Subcutaneous adipose tissue (tissue), 4 donors: Measurements from ENCODE around the gene FPR3. TPM values are rescaled to one million over a fixed set of nuclear protein-coding genes. Genes with fewer than 3 reads are reported as not detected.

Source experiments
- total RNA-seq, 4 donors: library from RNA; depleted of rRNA; stranded (reverse); fragments of >200 nt; gene quantifications; one replicate each; pipeline ENCODE4 v1.1.0, GENCODE V29; 2016
- TF ChIP-seq, protein P1 (sequence below): fragments of 450-650 bp; IDR thresholded peaks from one replicate; pipeline ENCODE4 v1.5.1; 2016; ENCODE audit warnings: low read depth, mild to moderate bottlenecking, control low read depth, antibody characterized with exemption, moderate library complexity

FPR3 gene
- total RNA-seq, 4 donors from 2014 or later: 3.2 to 112 (median 27.3) TPM

DNA sequence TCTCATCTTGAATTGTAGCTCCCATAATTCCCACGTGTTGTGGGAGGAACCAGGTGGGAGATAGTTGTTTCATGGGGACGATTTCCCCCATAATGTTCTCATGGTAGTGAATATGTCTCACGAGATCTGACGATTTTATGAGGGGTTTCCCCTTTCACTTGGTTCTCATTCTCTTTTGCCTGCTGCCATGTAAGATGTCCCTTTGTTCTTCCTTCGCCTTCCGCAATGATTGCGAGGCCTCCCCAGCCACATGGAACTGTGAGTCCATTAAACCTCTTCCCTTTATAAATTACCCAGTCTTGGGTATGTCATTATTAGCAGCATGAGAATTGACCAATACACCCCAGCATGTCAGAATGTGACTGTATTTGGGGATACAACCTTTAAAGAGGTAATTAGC, 39.4 kb upstream of the FPR3 start:
- TF ChIP-seq, protein P1, sequence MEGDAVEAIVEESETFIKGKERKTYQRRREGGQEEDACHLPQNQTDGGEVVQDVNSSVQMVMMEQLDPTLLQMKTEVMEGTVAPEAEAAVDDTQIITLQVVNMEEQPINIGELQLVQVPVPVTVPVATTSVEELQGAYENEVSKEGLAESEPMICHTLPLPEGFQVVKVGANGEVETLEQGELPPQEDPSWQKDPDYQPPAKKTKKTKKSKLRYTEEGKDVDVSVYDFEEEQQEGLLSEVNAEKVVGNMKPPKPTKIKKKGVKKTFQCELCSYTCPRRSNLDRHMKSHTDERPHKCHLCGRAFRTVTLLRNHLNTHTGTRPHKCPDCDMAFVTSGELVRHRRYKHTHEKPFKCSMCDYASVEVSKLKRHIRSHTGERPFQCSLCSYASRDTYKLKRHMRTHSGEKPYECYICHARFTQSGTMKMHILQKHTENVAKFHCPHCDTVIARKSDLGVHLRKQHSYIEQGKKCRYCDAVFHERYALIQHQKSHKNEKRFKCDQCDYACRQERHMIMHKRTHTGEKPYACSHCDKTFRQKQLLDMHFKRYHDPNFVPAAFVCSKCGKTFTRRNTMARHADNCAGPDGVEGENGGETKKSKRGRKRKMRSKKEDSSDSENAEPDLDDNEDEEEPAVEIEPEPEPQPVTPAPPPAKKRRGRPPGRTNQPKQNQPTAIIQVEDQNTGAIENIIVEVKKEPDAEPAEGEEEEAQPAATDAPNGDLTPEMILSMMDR: no peak

DNA sequence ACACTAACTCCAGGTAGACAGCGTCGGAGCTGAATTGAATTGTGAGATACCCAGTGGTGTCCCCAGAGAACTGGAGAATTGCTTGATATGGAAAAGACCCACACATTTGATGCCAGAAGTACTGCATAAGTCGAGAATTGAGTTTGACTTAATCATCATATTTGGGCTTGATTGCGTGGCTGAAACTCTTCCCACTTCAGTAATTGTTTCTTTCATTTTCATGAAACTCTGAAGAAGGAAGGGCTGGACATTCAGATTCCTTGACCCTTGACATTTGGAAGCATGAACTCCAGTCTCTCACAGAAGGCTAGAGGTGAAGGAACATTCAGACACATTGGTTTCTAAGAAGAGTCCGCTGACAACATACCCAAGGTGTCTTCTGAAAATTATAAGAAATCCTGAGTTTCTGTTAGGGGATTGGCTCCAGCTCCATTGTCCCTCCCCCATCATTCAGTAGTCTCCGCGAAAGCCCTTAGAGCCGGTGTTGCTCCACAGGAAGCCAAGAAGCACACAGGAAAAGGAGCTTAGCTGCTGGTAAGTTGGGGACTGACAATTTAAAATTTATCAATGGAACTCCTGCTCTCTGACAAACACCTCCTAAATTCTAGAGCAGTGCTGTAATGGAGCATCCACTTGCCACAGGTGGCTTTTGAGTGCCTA, 34.1 kb upstream of the FPR3 start, which contains the start of gene FPR2:
Gene FPR2, plus strand, starts transcription at position 484 of the 660 bp plus-strand sequence. CDS start 7,479 bp downstream, outside the sequence.
- TF ChIP-seq, protein P1: no peak

- TF ChIP-seq, protein P1: no peak
Measured at GRCh38 chr19:51761696-51762095, 33.3 kb upstream of the FPR3 start.

- TF ChIP-seq, protein P1: no peak
Measured at GRCh38 chr19:51765086-51765485, 29.9 kb upstream of the FPR3 start.

DNA sequence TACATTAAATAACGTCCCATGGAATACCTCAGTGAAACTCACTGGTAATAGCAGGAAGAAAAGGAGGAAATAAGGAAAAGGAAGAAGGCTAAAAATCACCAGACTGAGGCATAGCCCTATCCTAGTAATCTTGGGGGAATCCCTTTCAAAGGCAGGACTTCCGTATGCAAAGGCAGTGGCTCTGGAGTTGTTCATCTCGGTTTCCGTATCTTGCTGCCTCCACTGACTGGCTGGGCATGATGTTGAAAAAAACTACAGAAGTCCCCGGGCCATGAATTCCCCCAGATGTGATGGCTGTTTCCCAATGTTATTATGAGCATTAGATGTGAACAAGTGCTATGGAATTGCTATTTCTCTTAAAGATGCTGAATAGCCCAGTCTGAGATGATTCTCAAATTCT, 28.5 kb upstream of the FPR3 start:
- TF ChIP-seq, protein P1: no peak

DNA sequence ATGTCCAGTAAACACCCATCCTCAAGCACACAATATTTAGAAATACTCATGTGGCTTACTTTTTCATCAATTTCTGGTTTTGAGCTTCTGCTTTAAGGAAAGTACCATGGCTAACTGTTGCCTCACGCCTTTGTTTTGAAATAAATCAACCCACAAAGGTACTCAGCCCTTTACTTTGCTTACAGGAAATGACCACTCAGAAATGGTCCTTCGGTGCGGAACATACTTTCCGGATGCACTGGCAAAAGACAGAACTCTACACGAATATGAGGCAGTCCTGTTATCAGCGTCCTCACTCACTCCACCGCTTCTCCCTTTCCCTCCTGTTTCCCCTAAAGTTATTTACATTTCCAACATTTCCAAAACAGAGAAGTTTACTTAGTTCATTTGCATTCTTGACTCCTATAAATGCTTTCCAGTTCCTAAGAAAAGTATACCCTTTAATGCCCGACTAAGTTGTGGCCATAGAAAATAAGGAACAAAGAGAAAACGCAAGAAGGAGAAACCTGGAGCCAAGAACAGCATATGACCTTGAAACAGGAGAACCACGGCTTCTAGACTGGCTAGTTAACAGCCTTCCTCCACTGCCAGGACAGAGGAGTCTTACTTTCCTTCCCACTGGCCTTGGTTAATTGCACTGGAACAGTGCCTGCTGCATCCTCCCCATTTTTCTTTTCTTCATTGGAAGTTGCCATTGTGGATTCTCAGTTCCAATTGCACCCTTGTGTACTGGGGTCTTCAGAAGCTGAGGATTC, 23.4 kb upstream of the FPR3 start:
- TF ChIP-seq, protein P1: no peak

DNA sequence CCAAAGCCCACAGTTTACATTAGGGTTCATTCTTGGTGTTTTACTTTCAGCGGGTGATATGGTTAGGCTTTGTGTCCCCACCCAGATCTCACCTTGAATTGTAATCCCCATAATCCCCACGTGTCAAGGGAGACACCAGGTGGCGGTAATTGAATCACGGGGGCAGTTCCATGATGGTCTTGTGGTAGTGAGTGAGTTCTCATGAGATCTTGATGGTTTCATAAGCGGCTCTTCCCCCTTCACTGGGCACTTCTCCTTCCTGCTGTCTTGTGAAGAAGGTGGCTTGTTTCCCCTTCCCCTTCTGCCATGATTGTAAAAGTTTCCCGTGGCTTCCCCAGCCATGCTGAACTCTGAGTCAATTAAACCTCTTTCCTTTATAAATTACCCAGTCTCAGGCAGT, 22.0 kb upstream of the FPR3 start:
- TF ChIP-seq, protein P1: no peak
